Right ventricle myocardium inferior (tissue), 1 donor: ENCODE measurements around the gene THSD4. TPM values are rescaled to one million over a fixed set of nuclear protein-coding genes. Genes with fewer than 3 reads are reported as not detected.

ENCODE experiments used
- ATAC-seq: fragments of 200-7000 bp; cut with Tn5 transposase; one replicate; pipeline ENCODE4 v1.9.1; 2020; ENCODE audit warnings: mild to moderate bottlenecking, moderate library complexity
- DNase-seq: peaks from one replicate; pipeline ENCODE4 v3.0.0; 2021; ENCODE audit errors: missing footprints
- intact Hi-C: fragments of 100-400 bp; cut with DNase I; formaldehyde crosslinking; loops from one replicate; pipeline ENCODE4 v1.11.0; 2022
- total RNA-seq: library from RNA; stranded (reverse); fragmentation: NEBNext Ultra II Directional; extraction: Animal tissue kit (Norgen Biotek cat#: 25700); gene quantifications from one replicate; pipeline ENCODE4 v1.2.1, GENCODE V29; 2021
- donor health status: DM: no; HTN: yes; CAD: no; lungs with severe emphysema.

Gene THSD4
- total RNA-seq, 1 donor from 2014 or later = 73.1 TPM

DNA sequence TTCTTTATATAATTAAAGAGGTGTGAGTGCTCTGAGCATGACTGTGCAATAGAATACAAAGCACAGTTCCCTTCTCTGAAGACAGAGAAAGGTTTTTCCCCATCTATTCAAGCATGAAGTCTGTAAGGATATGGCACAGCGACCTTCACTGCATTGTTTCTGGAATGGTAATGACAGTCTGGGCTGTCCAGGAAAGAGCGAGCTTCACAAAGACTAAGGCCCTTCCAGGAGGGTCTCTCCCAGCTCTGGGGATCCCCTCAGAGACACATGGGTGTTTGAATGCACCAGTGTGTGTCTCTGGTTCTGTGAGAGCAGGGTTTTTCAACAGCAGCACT, 515.2 kb downstream of the THSD4 start:
- intact Hi-C loops = loop anchor here (5.0 kb wide), 1 partner anchor 53 kb away; no protein-coding TSS in a partner anchor
- DNase-seq (no peak), ATAC-seq (no peak)

GRCh38 chr15:71632576-71633195, 517.4 kb downstream of the THSD4 start:
- intact Hi-C loops = loop anchor here (5.0 kb wide), 1 partner anchor 55 kb away; no protein-coding TSS in a partner anchor
- DNase-seq (no peak), ATAC-seq (no peak)

DNA sequence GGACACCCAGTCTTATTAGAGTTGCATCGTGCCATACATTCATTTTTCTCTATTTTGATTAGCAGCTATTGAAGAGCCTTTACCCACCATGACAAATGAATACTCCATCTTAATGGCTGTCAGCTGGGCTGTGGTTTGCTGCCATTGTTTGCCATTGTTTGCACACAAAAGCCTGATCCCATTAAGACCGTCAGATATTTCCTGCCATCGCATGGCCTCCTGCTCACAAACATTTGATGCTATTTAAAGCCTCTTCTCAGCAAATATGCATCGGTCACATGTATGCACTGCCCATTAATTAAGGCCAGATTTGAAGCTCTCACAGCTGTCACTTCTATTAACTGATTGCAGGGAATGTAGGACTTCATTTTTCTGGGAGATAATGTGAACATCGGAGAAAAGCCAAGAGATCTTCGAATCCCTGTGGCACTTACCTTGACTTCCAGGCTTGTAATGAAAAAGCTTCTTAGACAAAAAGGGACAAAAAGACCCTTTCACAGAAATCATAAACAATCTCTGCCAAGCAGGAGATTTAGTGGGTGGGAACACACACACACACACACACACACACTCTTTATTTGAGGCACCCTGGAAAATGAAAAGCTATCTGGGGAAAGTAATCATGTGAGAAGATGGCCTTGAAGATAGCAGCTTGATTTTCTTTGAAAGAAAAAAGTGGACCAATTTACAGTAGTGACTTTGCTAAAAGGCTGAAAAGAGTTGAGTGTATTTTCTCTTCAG, 519.7 kb downstream of the THSD4 start:
- no peak for DNase-seq
- ATAC-seq = peak; percentile 12
- intact Hi-C loops = loop anchor here (5.0 kb wide), 1 partner anchor 58 kb away; no protein-coding TSS in a partner anchor

GRCh38 chr15:71635735-71636134, 520.5 kb downstream of the THSD4 start:
- ATAC-seq (no peak), DNase-seq (no peak)
- intact Hi-C loops = no loop called here

GRCh38 chr15:71638876-71639275, 523.6 kb downstream of the THSD4 start:
- ATAC-seq (no peak), DNase-seq (no peak)
- intact Hi-C loops = no loop called here

DNA sequence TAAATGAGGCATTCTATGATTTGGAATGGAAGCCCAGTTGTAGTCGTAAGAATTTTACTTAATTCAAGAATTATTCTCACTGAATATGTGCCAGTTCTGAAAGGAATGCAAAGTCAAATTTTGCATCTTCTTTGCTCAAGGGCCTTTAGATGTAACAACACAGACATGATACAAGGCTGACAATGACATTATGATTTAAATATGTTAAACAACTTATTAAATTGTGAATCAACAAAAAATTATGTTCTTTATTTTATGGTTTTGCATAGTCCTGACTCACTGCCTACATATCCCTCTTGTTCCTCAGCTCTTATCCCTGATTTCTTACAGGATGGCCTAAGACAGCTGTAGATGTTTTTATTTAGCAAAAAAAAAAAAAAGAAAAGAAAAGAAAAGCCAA, 524.2 kb downstream of the THSD4 start:
- ATAC-seq = no peak
- intact Hi-C loops = no loop called here
- no peak for DNase-seq

- ATAC-seq = no peak
- no peak for DNase-seq
- intact Hi-C loops = no loop called here
Measured at GRCh38 chr15:71643918-71644317, 528.6 kb downstream of the THSD4 start.

DNA sequence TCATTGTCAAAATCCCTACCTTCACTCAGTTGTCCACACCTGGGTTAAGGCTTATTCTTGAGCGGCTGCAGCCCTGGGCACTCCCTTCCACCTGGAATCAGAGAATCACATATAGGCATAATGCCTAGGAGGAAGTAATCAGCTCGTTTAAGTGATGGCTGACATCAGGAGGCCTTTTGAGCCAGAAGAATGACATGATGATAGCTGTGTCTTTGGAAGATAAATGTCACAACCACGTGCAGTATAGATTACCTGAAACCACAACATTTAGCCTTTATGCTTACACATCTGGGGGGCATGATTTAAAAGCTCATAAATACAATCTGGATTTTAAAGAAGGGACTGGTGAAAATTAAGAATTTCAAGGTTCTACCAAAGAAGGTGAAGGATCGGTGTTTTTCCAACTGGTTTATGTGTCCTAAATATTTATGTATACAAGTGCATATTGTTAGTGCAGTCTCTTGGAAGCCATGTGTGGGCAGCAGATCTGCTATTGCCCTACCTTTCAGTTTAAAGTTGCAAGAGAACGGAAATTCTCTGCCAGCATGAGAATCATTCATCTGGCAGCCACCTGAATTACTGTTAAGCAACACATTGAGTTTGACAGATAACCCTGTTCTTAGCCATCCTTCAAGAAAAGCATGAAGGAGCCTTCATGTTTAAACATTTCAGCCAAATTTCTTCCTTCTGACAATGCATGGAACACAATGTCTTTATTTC, 531.7 kb downstream of the THSD4 start:
- intact Hi-C loops = no loop called here
- DNase-seq (no peak), ATAC-seq (no peak)

DNA sequence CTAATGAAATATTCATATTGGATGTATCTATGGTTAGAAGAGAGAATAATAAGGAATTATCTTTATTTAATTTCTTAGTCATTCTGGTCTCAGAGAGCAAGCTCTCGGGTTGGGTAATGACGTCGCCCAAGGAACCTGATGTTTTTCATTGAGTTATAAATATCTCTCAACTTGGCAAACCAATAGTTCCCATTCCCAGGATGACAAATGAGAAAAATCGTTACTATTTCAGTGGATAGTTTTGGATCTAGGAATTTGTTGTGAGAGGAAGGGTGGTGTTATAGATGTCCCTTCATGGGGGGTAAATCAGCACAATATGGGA, 532.2 kb downstream of the THSD4 start:
- DNase-seq = no peak
- intact Hi-C loops = no loop called here
- ATAC-seq = no peak

DNA sequence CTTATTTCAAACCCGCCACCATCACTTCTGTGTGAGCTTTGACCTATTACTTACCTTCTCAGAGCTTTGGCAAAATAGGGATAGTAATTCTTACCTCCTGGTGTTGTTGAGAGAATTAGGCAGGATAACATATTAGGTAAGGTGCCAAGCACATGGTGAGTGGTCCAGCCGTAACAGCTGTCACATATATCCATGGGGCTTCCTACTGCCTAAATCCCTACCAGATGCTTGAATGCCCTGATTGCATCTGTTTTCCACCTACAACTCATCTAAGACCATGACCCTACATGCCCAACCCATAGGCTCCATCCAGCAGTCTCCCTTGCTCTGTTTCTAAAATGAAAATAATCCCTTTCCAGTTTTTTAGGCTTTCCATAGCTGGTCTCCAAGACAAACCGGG, 532.8 kb downstream of the THSD4 start:
- DNase-seq (no peak), ATAC-seq (no peak)
- intact Hi-C loops = no loop called here

DNA sequence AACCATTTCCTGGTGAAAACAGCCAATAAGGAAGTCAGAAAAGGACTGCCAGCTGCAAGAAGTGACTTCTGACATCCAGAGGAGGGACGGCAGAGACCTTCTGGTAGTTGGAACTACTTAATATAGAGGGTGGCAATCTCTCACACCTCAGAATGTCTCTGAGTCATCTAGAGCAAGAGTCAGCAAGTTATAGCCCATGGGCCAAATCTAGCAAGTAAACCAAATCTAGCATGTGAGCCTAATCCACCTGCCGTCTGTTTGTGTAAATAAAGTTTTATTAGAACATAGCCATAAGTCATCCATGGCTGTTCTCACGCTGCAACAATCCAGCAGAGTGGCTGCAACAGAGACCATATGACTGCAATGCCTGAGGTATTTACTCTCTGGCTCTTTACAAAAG, 534.6 kb downstream of the THSD4 start:
- no peak for DNase-seq

DNA sequence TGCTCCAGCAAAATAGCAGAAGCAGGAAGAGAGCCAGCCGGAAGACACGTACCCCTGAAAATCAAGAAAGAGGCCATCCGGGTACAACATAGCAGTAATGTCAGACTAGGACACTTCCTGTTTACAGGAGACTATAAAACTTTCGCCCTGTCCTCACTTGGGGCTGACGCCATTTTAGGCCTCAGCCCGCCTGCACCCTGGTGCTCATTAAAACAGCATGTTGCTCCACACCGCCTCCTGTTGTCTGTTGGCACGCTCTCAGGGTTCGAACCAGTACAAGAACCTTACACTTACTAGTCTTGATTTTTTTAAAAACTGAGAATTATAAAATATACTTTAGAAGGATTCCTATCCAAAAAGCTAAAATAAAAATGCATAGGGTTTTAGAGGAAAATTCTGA, 535.3 kb downstream of the THSD4 start:
- DNase-seq (no peak), ATAC-seq (no peak)
- intact Hi-C loops = loop anchor here (2.0 to 10.0 kb wide), 5 partner anchors 54 to 202 kb away; no protein-coding TSS in a partner anchor

More for the DNA sequence above, 534.6 kb downstream of the THSD4 start:
- intact Hi-C loops = loop anchor here (2.0 to 10.0 kb wide), 5 partner anchors 55 to 201 kb away; no protein-coding TSS in a partner anchor
- ATAC-seq = no peak

DNA sequence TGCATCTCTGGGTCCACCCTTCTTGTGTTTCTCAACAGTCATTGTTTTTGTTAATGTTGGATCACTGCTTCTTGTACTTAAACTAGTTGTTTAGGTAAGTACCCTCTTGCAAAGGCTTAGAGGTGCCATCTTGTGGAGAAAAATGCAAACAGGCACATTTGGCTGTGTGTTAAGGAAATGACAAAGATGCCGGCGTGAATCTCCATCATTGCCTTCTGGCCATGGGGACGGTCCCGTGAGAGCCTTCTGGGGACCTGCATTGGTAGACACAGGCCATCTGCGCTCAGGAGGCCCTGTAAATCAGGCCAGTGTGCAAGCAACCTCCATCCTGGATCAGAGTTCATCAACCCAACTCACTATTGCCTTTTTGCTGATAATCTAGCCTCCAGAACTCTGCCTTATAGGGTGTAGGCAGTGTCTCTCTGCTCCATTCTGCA, 536.5 kb downstream of the THSD4 start:
- ATAC-seq (no peak), DNase-seq (no peak)
- intact Hi-C loops = loop anchor here (2.0 to 10.0 kb wide), 5 partner anchors 53 to 203 kb away; no protein-coding TSS in a partner anchor

- no peak for ATAC-seq
- DNase-seq = no peak
- intact Hi-C loops = loop anchor here (5.0 to 10.0 kb wide), 4 partner anchors 51 to 107 kb away; no protein-coding TSS in a partner anchor
Measured at GRCh38 chr15:71654042-71654719, 538.9 kb downstream of the THSD4 start.

DNA sequence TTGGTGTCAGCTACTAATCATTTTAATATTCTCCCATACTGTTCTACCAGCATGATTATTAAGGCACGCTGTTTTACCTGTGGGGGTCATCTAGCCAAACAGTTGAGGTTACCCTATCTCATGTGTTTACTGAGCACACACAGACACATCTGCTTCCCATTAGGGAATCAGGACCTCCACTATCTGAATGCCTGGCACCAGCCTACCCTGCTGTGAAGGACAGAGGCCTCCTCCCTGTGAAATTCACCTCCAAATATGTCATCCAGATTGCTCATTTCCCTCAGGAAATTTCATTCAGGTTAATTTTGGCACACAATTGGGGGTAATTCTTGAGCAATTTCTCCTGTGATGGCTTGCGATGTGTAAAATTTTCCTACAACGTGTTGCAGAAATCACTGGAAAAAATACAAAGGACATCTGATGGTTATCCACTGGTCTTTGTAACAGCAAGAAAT, 539.5 kb downstream of the THSD4 start:
- ATAC-seq (no peak), DNase-seq (no peak)
- intact Hi-C loops = loop anchor here (5.0 to 10.0 kb wide), 4 partner anchors 50 to 107 kb away; no protein-coding TSS in a partner anchor

DNA sequence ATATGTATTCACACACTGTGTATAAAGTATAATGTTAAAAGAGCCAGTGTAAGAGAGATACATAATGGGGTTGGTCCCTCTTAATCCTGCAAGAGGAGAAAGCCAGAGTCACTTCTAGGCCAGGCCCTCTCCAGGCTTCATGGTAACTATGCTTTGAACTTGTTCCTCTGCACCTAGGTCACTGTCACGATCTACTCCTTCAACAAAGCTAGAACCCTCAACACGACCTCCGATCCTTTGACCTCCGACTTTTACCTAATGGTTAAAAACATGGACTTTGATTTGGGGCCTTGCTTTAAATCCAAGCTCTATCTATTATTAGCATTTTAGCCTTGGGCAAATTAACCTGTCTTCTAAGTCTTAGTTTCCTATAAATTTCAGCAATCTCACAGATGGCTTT, 541.2 kb downstream of the THSD4 start:
- intact Hi-C loops = loop anchor here (10.0 kb wide), 1 partner anchor 48 kb away; no protein-coding TSS in a partner anchor
- DNase-seq = no peak
- no peak for ATAC-seq

DNA sequence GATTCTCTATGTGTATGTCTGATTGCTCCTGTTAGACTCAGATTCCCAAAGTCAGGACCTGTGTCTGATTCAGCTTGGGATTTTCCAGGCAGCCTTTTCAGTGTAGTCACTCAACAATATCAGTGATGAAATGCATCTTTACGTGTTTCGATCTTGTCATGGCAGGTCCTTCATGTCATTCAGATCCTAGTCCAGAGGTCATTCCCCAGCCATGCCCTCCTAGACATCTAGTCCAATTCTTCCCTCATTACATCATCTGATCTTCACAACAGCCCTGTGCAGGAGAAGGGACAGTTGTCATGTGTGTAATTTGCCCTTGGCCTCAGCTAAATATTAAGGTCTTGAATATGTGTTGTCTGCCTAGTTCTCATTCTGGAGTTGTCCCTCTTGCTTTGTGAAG, 541.9 kb downstream of the THSD4 start:
- no peak for DNase-seq
- intact Hi-C loops = loop anchor here (10.0 kb wide), 1 partner anchor 48 kb away; no protein-coding TSS in a partner anchor
- no peak for ATAC-seq

DNA sequence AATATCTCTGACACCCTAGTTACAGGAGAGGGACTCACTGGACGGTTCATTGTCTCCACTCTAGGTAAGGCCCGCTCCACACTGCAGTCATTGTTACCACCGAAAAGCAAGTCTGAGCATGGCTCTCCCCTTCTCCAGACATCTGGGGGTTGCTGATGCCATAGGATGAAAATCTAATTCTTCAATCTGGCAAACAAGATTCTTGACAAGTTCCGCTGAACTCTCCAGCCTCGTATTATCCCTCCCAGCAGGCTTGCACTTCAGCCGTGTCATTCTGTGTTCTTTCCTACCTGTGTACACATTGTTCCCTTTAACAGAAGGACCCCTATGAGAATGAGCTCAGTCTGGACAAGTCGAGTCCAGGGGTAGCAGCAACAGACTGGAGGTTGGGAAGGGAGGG, 542.8 kb downstream of the THSD4 start:
- intact Hi-C loops = loop anchor here (10.0 kb wide), 1 partner anchor 47 kb away; no protein-coding TSS in a partner anchor
- DNase-seq (no peak), ATAC-seq (no peak)
